HCT116 (cell line): ENCODE data around the gene PSMG1.

Experiments used
- JUND ChIP-seq: IDR thresholded peaks from 2 replicates; pipeline ENCODE4 v1.6.1; 2012
- POLR2A ChIP-seq: IDR thresholded peaks from 2 replicates; pipeline ENCODE4 v1.7.0; 2011; ENCODE audit warnings: borderline replicate concordance; ENCODE audit not compliant: insufficient read depth, insufficient read length; ENCODE audit errors: extremely low read depth
- POLR2AphosphoS5 ChIP-seq: IDR thresholded peaks from 2 replicates; pipeline ENCODE4 v1.6.1; 2011; ENCODE audit warnings: mild to moderate bottlenecking, low read depth, low read length, moderate library complexity
- TCF7L2 ChIP-seq: IDR thresholded peaks from 2 replicates; pipeline ENCODE4 v1.7.0; 2011; ENCODE audit warnings: borderline replicate concordance, inconsistent platforms; ENCODE audit not compliant: insufficient read depth, insufficient read length; ENCODE audit errors: extremely low read depth
- YY1 ChIP-seq: IDR thresholded peaks from 2 replicates; pipeline ENCODE4 v1.6.1; 2011; ENCODE audit warnings: low read length, low read depth, moderate library complexity, mild to moderate bottlenecking; ENCODE audit not compliant: insufficient replicate concordance; ENCODE audit errors: extremely low read depth
- TF ChIP-seq, protein P1 (sequence below), 3 experiments: fragments of 200-600 bp in 1 of 3; sonication (generic) in 1 of 3; IDR thresholded peaks in 2 of 3; conservative IDR thresholded peaks in 1 of 3; 2 replicates each; pipeline ENCODE4 v1.5.1; 2012 to 2017; ENCODE audit warnings: low read depth in 2 of 3, low read length in 2 of 3, antibody characterized with exemption in 1 of 3, borderline replicate concordance in 1 of 3, control low read depth in 1 of 3, mild to moderate bottlenecking in 1 of 3, mixed read lengths in 1 of 3, mixed run types in 1 of 3, moderate library complexity in 1 of 3; ENCODE audit not compliant: insufficient read depth in 1 of 3
- TF ChIP-seq, protein P2 (sequence below): IDR thresholded peaks from 2 replicates; pipeline ENCODE4 v1.6.1; 2012
- TF ChIP-seq, protein P3 (sequence below): IDR thresholded peaks from 2 replicates; pipeline ENCODE4 v1.6.1; 2012; ENCODE audit warnings: low read depth

DNA sequence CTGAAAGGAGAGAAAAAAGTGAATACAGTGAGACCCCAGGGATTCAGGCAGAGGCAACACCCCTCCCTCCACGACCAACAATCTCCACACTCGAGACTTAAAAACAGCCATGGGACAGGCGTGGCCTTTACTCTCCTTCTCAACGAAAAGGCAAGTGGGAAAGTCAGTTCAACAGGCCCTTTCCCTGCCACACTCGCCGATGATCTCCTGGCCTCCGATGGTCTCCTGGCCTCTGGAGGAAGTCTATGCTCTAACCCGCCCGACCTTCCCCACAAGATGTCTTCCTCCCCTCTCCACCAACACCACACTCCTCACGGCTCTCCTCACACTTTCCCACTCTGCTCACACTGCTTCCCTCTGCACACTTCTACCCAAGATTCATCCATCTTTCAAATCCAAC lies 7.6 kb downstream of the PSMG1 start:
- TF ChIP-seq YY1 = no peak
- TF ChIP-seq, protein P1, sequence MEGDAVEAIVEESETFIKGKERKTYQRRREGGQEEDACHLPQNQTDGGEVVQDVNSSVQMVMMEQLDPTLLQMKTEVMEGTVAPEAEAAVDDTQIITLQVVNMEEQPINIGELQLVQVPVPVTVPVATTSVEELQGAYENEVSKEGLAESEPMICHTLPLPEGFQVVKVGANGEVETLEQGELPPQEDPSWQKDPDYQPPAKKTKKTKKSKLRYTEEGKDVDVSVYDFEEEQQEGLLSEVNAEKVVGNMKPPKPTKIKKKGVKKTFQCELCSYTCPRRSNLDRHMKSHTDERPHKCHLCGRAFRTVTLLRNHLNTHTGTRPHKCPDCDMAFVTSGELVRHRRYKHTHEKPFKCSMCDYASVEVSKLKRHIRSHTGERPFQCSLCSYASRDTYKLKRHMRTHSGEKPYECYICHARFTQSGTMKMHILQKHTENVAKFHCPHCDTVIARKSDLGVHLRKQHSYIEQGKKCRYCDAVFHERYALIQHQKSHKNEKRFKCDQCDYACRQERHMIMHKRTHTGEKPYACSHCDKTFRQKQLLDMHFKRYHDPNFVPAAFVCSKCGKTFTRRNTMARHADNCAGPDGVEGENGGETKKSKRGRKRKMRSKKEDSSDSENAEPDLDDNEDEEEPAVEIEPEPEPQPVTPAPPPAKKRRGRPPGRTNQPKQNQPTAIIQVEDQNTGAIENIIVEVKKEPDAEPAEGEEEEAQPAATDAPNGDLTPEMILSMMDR (IDR thresholded peaks at IDR 0.05 in 2 of 3, conservative IDR thresholded peaks at IDR 0.05 in 1 of 3; ENCODE audit: borderline replicate concordance in 1 of 3, insufficient read depth in 1 of 3, low read depth in 2 of 3, low read length in 2 of 3) = no peak
- no peak for TF ChIP-seq JUND
- TF ChIP-seq POLR2A = no peak
- TF ChIP-seq, protein P2, sequence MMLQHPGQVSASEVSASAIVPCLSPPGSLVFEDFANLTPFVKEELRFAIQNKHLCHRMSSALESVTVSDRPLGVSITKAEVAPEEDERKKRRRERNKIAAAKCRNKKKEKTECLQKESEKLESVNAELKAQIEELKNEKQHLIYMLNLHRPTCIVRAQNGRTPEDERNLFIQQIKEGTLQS = no peak
- TF ChIP-seq POLR2AphosphoS5 = no peak
- TF ChIP-seq, protein P3, sequence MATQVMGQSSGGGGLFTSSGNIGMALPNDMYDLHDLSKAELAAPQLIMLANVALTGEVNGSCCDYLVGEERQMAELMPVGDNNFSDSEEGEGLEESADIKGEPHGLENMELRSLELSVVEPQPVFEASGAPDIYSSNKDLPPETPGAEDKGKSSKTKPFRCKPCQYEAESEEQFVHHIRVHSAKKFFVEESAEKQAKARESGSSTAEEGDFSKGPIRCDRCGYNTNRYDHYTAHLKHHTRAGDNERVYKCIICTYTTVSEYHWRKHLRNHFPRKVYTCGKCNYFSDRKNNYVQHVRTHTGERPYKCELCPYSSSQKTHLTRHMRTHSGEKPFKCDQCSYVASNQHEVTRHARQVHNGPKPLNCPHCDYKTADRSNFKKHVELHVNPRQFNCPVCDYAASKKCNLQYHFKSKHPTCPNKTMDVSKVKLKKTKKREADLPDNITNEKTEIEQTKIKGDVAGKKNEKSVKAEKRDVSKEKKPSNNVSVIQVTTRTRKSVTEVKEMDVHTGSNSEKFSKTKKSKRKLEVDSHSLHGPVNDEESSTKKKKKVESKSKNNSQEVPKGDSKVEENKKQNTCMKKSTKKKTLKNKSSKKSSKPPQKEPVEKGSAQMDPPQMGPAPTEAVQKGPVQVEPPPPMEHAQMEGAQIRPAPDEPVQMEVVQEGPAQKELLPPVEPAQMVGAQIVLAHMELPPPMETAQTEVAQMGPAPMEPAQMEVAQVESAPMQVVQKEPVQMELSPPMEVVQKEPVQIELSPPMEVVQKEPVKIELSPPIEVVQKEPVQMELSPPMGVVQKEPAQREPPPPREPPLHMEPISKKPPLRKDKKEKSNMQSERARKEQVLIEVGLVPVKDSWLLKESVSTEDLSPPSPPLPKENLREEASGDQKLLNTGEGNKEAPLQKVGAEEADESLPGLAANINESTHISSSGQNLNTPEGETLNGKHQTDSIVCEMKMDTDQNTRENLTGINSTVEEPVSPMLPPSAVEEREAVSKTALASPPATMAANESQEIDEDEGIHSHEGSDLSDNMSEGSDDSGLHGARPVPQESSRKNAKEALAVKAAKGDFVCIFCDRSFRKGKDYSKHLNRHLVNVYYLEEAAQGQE = no peak
- TF ChIP-seq TCF7L2 = no peak
